IMR-90 (cell line): ENCODE measurements around the gene ABCB6.

Source experiments
- BHLHE40 ChIP-seq: fragments of 150-350 bp; IDR thresholded peaks from 2 replicates; pipeline ENCODE4 v1.6.1; 2016; ENCODE audit warnings: mild to moderate bottlenecking, low read depth, low read length
- CEBPB ChIP-seq: IDR thresholded peaks from 2 replicates; pipeline ENCODE4 v1.6.1; 2012; ENCODE audit warnings: low read depth, low read length, improper control_type of control experiment
- FOS ChIP-seq: fragments of 150-350 bp; IDR thresholded peaks from 2 replicates; pipeline ENCODE4 v1.6.1; 2016; ENCODE audit warnings: low read depth, low read length
- MAFK ChIP-seq: IDR thresholded peaks from 2 replicates; pipeline ENCODE4 v1.6.1; 2012; ENCODE audit warnings: low read depth, low read length, improper control_type of control experiment
- POLR2A ChIP-seq: IDR thresholded peaks from 2 replicates; pipeline ENCODE4 v1.6.1; 2012; ENCODE audit warnings: mild to moderate bottlenecking, low read depth, low read length
- RAD21 ChIP-seq: IDR thresholded peaks from 2 replicates; pipeline ENCODE4 v1.6.1; 2012; ENCODE audit warnings: low read length, improper control_type of control experiment
- RFX5 ChIP-seq: IDR thresholded peaks from 2 replicates; pipeline ENCODE4 v1.8.0; 2012; ENCODE audit warnings: low read depth, mild to moderate bottlenecking, low read length, moderate library complexity
- SMC3 ChIP-seq: fragments of 150-350 bp; IDR thresholded peaks from 2 replicates; pipeline ENCODE4 v1.6.1; 2016; ENCODE audit warnings: low read depth, mild to moderate bottlenecking, antibody characterized with exemption, low read length, moderate library complexity
- TF ChIP-seq, protein P1 (sequence below): conservative IDR thresholded peaks from 2 replicates; pipeline ENCODE4 v1.5.1; 2012; ENCODE audit warnings: mild to moderate bottlenecking, low read depth, low read length, improper control_type of control experiment
- TF ChIP-seq, protein P2 (sequence below): fragments of 150-350 bp; IDR thresholded peaks from 2 replicates; pipeline ENCODE4 v1.6.1; 2016; ENCODE audit warnings: low read depth, mild to moderate bottlenecking, low read length, moderate library complexity, borderline replicate concordance
- TF ChIP-seq, protein P3 (sequence below): fragments of 150-350 bp; IDR thresholded peaks from 2 replicates; pipeline ENCODE4 v1.6.1; 2017; ENCODE audit warnings: mild to moderate bottlenecking, antibody characterized with exemption, low read length, low read depth

DNA sequence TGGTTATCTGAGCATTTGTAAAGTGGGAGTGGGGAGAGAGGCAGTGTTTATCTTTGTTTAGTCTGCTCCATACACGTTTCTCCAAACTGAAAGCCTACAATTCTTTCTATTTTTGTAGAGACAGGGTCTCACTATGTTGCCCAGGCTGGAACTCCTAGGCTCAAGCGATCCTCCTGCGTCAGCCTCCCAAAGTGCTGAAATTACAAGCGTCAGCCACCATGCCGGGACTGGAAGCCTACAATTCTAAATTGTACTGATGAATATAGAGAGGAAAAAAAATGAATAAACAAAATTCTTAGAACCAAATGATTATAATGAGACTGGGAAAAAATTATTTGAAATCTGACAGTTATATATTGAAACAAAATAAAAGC is 13.6 kb downstream of the ABCB6 start:
- TF ChIP-seq, protein P1, sequence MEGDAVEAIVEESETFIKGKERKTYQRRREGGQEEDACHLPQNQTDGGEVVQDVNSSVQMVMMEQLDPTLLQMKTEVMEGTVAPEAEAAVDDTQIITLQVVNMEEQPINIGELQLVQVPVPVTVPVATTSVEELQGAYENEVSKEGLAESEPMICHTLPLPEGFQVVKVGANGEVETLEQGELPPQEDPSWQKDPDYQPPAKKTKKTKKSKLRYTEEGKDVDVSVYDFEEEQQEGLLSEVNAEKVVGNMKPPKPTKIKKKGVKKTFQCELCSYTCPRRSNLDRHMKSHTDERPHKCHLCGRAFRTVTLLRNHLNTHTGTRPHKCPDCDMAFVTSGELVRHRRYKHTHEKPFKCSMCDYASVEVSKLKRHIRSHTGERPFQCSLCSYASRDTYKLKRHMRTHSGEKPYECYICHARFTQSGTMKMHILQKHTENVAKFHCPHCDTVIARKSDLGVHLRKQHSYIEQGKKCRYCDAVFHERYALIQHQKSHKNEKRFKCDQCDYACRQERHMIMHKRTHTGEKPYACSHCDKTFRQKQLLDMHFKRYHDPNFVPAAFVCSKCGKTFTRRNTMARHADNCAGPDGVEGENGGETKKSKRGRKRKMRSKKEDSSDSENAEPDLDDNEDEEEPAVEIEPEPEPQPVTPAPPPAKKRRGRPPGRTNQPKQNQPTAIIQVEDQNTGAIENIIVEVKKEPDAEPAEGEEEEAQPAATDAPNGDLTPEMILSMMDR = no peak
- TF ChIP-seq MAFK (no peak), POLR2A (no peak), SMC3 (no peak), RAD21 (no peak), CEBPB (no peak), BHLHE40 (no peak), FOS (no peak), RFX5 (no peak)
- TF ChIP-seq, protein P2, sequence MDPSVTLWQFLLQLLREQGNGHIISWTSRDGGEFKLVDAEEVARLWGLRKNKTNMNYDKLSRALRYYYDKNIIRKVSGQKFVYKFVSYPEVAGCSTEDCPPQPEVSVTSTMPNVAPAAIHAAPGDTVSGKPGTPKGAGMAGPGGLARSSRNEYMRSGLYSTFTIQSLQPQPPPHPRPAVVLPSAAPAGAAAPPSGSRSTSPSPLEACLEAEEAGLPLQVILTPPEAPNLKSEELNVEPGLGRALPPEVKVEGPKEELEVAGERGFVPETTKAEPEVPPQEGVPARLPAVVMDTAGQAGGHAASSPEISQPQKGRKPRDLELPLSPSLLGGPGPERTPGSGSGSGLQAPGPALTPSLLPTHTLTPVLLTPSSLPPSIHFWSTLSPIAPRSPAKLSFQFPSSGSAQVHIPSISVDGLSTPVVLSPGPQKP = no peak
- TF ChIP-seq, protein P3, sequence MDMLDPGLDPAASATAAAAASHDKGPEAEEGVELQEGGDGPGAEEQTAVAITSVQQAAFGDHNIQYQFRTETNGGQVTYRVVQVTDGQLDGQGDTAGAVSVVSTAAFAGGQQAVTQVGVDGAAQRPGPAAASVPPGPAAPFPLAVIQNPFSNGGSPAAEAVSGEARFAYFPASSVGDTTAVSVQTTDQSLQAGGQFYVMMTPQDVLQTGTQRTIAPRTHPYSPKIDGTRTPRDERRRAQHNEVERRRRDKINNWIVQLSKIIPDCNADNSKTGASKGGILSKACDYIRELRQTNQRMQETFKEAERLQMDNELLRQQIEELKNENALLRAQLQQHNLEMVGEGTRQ = no peak
